HG03280 (cell line): ENCODE results near the gene LEFTY1.
A peak's percentile ranks its signal among the peaks of the same experiment; 100 is the strongest.
"Not testable (repeated sequence)": the region's sequence is repeated elsewhere in the genome, so short reads cannot be mapped to it uniquely, and the experiment has no call there.

Experiments used
- ATAC-seq: cut with Tn5 transposase; IDR thresholded peaks from one replicate; pipeline ENCODE4 v1.9.1; 2021; ENCODE audit warnings: mild to moderate bottlenecking, moderate library complexity; ENCODE audit not compliant: unreplicated experiment

Gene LEFTY1

GRCh38 chr1:225889743-225890142 lies 797 bp upstream of the LEFTY1 start:
- no peak for ATAC-seq

- ATAC-seq = no peak
Observed at GRCh38 chr1:225888289-225888897, 553 bp downstream of the LEFTY1 start.

- not testable (repeated sequence) for ATAC-seq
Observed at GRCh38 chr1:225887554-225888288, 1.2 kb downstream of the LEFTY1 start.

- no peak for ATAC-seq
Observed at GRCh38 chr1:225887030-225887314, 2.0 kb downstream of the LEFTY1 start.

- no peak for ATAC-seq
Observed at GRCh38 chr1:225886159-225887029, 2.6 kb downstream of the LEFTY1 start.

- no peak for ATAC-seq
Observed at GRCh38 chr1:225885336-225885735, 3.6 kb downstream of the LEFTY1 start.

- no peak for ATAC-seq
Observed at GRCh38 chr1:225883616-225884265, 5.2 kb downstream of the LEFTY1 start.

- peak; percentile 22 for ATAC-seq
Observed at GRCh38 chr1:225882694-225883615, 6.0 kb downstream of the LEFTY1 start.

GRCh38 chr1:225881959-225882693 lies 6.8 kb downstream of the LEFTY1 start, which contains the start of gene TMEM63A:
TMEM63A (minus strand) TSS chr1:225882380; CDS start chr1:225877580, 4,800 bp downstream.
- ATAC-seq = peak; percentile 71

- no peak for ATAC-seq
Observed at GRCh38 chr1:225881081-225881958, 7.6 kb downstream of the LEFTY1 start.

- ATAC-seq = no peak
Observed at GRCh38 chr1:225880636-225881035, 8.3 kb downstream of the LEFTY1 start.

GRCh38 chr1:225880222-225880588 lies 8.7 kb downstream of the LEFTY1 start:
- ATAC-seq = no peak

GRCh38 chr1:225879521-225880221 lies 9.3 kb downstream of the LEFTY1 start:
- no peak for ATAC-seq

GRCh38 chr1:225878282-225878681 lies 10.7 kb downstream of the LEFTY1 start:
- no peak for ATAC-seq

- no peak for ATAC-seq
Observed at GRCh38 chr1:225877580-225877979, 11.4 kb downstream of the LEFTY1 start.

- no peak for ATAC-seq
Observed at GRCh38 chr1:225876900-225877510, 11.9 kb downstream of the LEFTY1 start.

GRCh38 chr1:225875044-225875815 lies 13.7 kb downstream of the LEFTY1 start:
- no peak for ATAC-seq
